ENCODE measurements around the gene EXOSC1.
"Not testable (repeated sequence)": the region's sequence is repeated elsewhere in the genome, so short reads cannot be mapped to it uniquely, and the experiment has no call there.

EXOSC1 gene

DNA sequence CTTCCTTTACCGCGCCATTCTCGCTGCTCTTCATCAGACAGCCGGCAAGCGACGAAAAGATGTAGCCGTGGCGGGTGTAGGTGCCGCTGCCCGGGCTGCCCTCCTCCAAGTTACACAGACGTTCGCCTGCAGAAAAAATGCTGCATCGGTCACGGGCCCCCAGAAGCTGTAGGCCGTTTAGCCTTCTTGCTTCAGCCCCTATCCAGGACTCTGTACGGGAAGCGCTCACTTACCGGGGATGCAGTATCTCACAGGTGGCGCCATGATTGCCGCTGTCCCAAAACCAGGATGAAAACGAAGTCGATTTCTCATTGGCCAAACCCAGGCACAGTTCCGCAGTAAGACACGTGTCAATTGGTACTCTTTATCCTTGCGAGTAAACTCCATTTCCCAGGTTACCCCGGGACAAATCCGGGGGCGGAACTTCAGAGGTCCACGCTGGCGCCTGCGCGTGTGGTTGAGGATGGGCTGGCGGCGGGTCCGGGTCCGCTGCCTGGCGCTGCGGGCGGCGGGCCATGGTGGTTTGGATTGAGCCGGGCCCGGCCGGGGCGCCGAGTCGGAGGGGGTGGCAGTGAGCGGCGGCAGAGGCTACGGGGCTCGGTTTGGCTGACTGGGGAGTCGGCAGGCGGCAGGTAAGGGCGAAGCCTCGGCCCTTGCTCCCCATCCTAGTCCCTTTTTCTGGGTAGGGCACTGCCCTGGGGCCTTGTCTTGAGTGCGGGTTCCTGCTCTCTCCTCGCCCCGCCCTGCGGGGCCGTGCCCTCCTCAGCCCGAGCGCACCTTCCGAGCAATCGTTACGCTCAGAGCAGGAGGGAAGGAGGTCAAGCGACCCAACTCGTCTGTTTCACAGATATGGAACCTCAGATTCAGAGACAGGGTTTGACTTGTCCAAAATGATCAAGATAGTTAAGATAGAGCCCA lies at the start of gene EXOSC1, which contains the start of gene ZDHHC16:
EXOSC1 (minus strand) TSS at position 285 of the 918 bp plus-strand sequence; CDS start at position 264, 21 bp downstream.
ZDHHC16 (plus strand) TSS at position 454 of the 918 bp plus-strand sequence. CDS start 5,501 bp downstream, outside the sequence.
- peak; percentile 97 for DNase-seq (ENCODE audit: low spot score)

DNA sequence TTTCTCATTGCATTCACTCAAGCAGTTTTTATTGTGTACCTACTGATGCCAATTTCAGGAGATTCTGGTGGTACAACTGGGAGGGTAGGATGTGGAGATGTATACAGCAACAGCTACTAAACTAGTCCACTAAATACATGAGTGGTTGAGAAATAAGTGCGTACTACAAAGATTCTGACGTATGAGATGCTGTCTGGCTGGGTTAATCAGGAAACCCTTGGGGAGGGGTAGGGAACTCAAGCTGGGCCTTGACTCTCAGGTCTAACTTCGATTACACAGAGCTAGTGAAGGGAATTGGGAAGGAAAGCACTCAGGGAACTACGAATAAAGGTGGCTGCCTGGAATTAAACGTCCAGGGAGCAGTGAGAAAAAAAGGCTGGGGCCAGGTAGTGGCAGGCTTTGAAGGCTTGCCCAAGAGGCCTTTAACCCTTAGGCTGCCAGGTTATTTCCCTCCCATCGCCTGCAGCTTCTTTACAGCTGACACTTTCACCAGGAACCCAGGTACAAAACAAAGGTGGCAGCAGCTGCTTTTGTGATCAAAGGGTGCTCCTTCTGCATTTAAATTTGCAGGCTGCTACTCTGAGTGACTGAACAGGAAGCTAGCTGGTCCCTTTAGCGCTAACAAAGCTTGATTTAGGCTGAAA lies 49.2 kb upstream of the EXOSC1 start:
- DNase-seq (ENCODE audit: low spot score), result no peak

DNA sequence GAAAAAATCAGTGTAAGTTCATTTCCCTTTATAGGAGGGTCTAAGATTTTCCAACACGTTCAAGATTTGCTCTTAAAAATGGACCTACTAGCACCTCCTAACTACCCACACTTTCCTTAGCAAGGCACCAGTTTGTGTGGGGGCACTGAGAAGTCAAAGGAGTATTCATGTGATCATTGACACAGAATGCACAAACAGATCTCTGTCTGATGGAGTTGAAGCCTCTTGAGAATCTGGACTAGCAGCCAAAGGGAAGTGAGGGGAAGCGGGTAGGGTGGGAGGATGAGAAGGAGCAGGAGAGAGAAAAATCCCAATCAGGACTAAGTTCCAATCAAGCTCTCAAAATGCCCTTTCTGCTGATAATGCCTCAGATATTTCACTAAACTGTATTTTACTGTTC lies 48.3 kb upstream of the EXOSC1 start:
- DNase-seq (ENCODE audit: low spot score), result no peak

GRCh38 chr10:97490592-97490991 lies 44.8 kb upstream of the EXOSC1 start:
- no peak for DNase-seq (ENCODE audit: low spot score)

DNA sequence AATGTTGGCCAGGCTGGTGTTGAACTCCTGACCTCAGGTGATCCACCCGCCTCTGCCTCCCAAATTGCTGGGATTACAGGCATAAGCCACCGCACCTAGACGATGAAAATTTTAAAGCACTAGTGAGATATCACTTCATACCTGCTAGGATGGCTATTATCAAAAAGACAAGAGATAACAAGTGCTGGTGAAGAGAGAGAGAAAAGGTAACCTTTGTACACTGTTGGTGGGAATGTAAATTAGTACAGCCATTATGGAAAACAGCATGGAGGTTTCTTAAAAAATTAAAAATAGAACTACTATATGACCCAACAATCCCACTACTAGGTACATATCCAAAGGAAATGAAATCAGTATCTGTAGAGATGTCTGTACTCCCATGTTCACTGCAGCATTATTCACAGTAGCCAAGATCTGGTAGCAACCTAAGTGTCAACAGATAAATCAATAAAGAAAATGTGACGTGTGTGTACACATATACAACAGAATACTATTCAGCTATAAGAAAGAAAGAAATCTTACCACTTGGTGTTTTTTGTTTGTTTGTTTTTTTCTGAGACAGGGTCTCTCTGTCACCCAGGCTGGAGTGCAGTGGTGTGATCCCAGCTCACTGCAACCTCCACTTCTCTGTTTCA lies 40.0 kb upstream of the EXOSC1 start:
- no peak for DNase-seq (ENCODE audit: low spot score)

GRCh38 chr10:97483921-97484320 lies 38.1 kb upstream of the EXOSC1 start:
- DNase-seq (ENCODE audit: low spot score), result no peak

- DNase-seq (ENCODE audit: low spot score), result no peak
Observed at GRCh38 chr10:97483506-97483905, 37.7 kb upstream of the EXOSC1 start.

DNA sequence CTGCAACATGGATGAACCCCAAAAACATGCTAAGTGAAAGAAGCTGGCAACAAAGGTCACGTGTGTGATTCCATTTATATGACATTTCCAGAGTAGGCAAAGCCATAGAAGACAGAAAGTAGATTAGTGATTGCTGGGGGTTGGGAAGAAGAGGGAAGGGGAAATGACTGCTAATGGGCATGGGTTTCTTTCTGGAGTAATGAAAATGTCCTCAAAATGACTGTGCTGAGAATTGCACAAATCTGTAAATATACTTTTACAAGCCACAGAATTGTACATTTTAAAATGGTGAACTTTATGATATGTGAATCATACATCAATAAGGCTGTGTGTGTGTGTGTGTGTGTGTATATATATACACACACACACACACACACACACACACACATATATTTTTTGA lies 36.6 kb upstream of the EXOSC1 start:
- DNase-seq (ENCODE audit: low spot score), result no peak

- no peak for DNase-seq (ENCODE audit: low spot score)
Observed at GRCh38 chr10:97481071-97481470, 35.3 kb upstream of the EXOSC1 start.

DNA sequence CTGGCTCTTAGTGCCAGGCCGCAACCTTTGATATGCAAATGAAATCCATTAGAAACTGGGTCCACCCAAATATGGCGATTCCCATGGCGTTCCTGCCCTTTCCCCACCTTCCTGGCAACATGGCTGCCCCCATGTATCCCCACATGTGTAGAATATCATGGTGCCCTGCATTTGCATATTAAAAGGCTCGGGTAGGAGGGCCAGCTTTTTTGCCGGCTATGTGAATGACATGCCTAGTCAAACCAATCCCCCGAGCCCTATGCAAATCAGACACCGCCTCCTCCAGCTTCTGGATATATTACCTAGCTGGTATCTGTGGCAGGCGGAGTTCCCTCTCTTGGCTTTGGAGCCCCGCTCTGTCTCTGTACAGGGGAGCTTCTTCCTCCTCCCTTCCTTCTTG lies 34.1 kb upstream of the EXOSC1 start:
- DNase-seq (ENCODE audit: low spot score), result no peak

GRCh38 chr10:97479410-97479809 lies 33.6 kb upstream of the EXOSC1 start:
- DNase-seq (ENCODE audit: low spot score), result not testable (repeated sequence)

- DNase-seq (ENCODE audit: low spot score), result no peak
Observed at GRCh38 chr10:97475936-97476594, 30.3 kb upstream of the EXOSC1 start.

- no peak for DNase-seq (ENCODE audit: low spot score)
Observed at GRCh38 chr10:97474918-97475317, 29.1 kb upstream of the EXOSC1 start.

- not testable (repeated sequence) for DNase-seq (ENCODE audit: low spot score)
Observed at GRCh38 chr10:97468781-97469180, 23.0 kb upstream of the EXOSC1 start.

GRCh38 chr10:97468162-97468561 lies 22.4 kb upstream of the EXOSC1 start:
- no peak for DNase-seq (ENCODE audit: low spot score)

- DNase-seq (ENCODE audit: low spot score), result no peak
Observed at GRCh38 chr10:97466755-97467154, 20.9 kb upstream of the EXOSC1 start.

DNA sequence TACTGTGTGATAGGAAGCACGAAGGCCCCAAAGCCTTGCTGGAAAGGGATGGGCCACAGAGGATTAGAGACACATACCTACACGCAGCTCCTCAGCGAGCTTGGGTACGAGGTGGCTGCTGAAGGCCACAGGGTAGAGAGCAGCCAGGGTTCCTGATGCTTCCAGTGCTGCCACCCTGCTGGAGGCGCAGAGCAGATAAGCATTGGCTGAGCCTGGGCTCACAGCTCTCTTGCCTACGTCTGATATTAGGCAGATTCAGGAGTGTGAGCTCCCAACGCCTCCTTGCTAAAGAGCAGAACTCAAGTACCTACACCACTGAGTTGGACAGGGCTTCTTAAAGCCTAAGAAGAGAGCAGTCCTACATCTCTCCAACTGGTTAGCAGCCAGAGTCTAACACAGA lies 20.2 kb upstream of the EXOSC1 start:
- no peak for DNase-seq (ENCODE audit: low spot score)

DNA sequence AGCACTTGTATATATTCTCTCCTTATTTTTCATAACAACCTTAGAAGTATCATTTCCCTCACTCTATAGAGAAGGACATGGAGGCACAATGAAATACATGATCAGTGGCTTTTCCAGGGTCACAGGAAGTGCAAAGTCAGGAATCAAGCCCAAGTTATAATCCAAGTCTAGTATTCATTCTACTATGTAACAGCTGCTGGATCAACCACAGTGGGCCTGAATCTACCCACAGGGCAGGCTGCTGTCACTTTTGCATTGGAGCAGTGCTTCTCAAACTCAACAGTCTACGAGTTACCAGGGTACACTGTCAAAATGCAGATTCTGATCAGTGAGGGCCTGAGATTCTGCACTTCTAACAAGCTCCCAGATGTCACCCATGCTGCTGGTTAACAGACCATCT lies 18.4 kb upstream of the EXOSC1 start:
- no peak for DNase-seq (ENCODE audit: low spot score)

DNA sequence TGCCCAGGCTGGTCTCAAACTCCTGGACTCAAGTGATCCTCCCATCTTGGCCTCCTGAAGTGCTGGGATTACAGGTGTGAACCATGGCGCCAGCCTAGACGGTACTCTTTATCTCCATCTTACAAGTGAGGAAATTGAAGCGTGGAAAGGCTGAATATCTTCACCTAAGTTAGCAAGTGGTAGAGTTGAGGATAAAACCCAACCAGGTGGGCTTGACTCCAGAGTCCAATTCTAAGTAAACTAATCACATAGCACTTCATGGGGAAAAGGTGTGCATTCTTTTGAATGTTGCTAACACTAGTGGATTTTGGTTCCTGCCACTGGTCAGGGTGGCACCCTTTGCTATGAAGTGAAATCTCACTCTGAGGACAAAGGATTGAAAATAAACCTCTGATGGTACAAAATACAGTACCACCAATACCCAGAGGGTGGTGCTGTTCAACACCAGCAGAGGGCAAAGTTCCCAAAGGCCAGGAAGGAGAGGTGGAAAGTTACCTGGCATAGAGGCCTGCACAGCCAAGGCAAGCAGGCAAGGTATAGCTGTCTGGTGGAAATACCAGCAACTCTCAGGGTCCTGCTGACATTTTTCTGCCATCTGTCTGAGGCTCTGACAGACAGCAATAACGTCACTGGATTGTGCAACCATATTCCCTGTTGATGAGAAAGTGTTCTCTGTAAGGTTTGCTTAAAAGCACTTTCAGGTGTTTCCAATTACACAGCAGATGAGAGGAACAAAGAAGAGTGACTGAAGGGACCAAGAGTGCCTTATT lies 17.7 kb upstream of the EXOSC1 start:
- DNase-seq (ENCODE audit: low spot score), result peak; percentile 62

DNA sequence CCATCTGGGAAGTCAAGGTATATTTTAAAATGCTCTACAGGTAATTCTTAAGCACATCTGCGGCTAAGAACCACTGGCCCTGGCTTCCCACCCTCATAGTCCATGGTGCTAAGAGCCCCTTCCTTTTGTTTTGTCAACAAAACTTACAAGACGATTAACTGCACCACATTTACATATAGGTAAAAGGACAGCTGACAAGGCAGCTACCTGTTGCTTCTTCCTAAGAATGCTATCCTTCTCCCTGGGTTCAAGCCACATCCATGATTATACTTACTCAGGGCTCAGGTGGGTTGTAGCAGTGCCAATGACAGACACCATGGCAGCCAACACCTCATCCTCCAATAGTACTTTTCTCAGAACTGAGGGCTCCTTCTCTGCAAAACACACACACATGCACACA lies 16.5 kb upstream of the EXOSC1 start:
- DNase-seq (ENCODE audit: low spot score), result no peak

GRCh38 chr10:97459933-97460332 lies 14.1 kb upstream of the EXOSC1 start:
- no peak for DNase-seq (ENCODE audit: low spot score)
